ENCODE measurements around the gene CES4A. TPM values are rescaled to one million over a fixed set of nuclear protein-coding genes. Genes with fewer than 3 reads are reported as not detected.

CES4A gene
- total RNA-seq = 10 to 100 TPM; 13.7 to 26.5 (median 17.9) TPM

GRCh38 chr16:66988197-66988788 lies at the start of gene CES4A:
Gene CES4A (plus strand): TSS chr16:66988589. CDS start chr16:66988773, 184 bp downstream.
- H3K27me3 ChIP-seq = no peaks in the 10 kb centered on the region
- no peak for TF ChIP-seq CTCF (IDR thresholded peaks at IDR 0.05)
- TF ChIP-seq POLR2A (IDR thresholded peaks at IDR 0.05) = no peak
- no peaks in the 10 kb centered on the region for H3K9me3 ChIP-seq
- H3K4me1 ChIP-seq = no peaks in the 10 kb centered on the region
- no peaks in the 10 kb centered on the region for H3K36me3 ChIP-seq
- no peak within 1 kb of the TSS for H3K4me3 ChIP-seq
- no peak within 1 kb of the TSS for H3K27ac ChIP-seq
- DNase-seq = peak in 1 of 3 donors; percentile 58

DNA sequence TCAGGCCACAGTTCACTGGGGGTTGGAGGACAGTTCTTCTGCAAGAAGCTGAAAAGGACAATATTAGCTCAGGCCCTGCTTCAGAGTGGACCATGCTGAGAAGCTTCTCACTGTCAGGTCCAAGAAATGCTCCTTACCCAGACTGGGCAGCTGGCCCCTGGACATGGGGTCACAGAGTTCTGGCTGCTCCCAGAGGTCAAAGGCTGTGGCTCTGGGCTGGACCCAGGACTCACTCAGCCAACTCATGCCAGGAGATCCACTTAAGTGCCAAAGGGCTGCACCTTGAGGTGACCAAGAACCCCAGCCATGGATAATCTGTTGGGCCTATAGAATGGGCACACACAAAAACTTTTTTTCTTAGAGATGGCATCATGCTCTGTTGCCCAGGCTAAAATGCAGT lies 49.0 kb upstream of the CES4A start:
- no peaks in the 10 kb centered on the region for H3K27me3 ChIP-seq
- TF ChIP-seq CTCF (IDR thresholded peaks at IDR 0.05) = no peak
- TF ChIP-seq POLR2A (IDR thresholded peaks at IDR 0.05) = no peak
- H3K9me3 ChIP-seq = no peaks in the 10 kb centered on the region
- H3K4me3 ChIP-seq = no peak overlapping the region
- H3K36me3 ChIP-seq = peaks cover 0 to 67% (median 3%) of the 10 kb centered on the region in 3 donors
- H3K27ac ChIP-seq = peak overlapping the region in 1 of 4 donors; percentile 97
- peaks cover 0 to 49% (median 7%) of the 10 kb centered on the region in 4 donors for H3K4me1 ChIP-seq
- DNase-seq = no peak

- Histone ChIP-seq H3K36me3 (peaks cover 0 to 67% (median 3%) of the 10 kb centered on the region in 3 donors), H3K4me3 (no peak overlapping the region), H3K9me3 (no peaks in the 10 kb centered on the region), H3K27ac (peak overlapping the region in 1 of 4 donors; percentile 97), H3K27me3 (no peaks in the 10 kb centered on the region), H3K4me1 (peaks cover 0 to 46% (median 4%) of the 10 kb centered on the region in 4 donors)
- DNase-seq = no peak
- TF ChIP-seq CTCF (IDR thresholded peaks at IDR 0.05) (no peak), POLR2A (IDR thresholded peaks at IDR 0.05) (no peak)
Observed at GRCh38 chr16:66940236-66940635, 48.2 kb upstream of the CES4A start.

DNA sequence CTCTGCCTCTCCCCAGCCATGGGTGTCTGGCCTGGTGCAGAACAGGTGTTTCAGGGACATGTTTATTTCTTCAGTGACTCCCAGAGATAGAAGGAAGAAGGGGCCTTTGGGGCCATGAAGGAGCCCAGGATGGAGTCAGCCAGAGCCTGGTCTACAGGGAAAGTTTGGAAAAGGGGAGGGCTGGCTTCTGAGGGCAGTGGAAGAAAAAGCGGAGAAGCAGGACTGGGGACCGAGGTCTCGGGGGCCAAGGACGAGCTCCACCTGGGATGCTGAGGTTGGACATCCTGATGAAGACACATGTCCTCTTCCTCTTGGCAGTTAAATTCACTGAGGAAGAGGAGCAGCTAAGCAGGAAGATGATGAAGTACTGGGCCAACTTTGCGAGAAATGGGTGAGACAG lies 45.4 kb upstream of the CES4A start:
- no peaks in the 10 kb centered on the region for H3K9me3 ChIP-seq
- peaks cover 0 to 18% (median 0%) of the 10 kb centered on the region in 4 donors for H3K4me1 ChIP-seq
- no peak for DNase-seq
- H3K36me3 ChIP-seq = peaks cover 0 to 59% (median 3%) of the 10 kb centered on the region in 3 donors
- TF ChIP-seq CTCF (IDR thresholded peaks at IDR 0.05) = no peak
- TF ChIP-seq POLR2A (IDR thresholded peaks at IDR 0.05) = no peak
- no peaks in the 10 kb centered on the region for H3K27me3 ChIP-seq
- no peak overlapping the region for H3K27ac ChIP-seq
- H3K4me3 ChIP-seq = no peak overlapping the region

DNA sequence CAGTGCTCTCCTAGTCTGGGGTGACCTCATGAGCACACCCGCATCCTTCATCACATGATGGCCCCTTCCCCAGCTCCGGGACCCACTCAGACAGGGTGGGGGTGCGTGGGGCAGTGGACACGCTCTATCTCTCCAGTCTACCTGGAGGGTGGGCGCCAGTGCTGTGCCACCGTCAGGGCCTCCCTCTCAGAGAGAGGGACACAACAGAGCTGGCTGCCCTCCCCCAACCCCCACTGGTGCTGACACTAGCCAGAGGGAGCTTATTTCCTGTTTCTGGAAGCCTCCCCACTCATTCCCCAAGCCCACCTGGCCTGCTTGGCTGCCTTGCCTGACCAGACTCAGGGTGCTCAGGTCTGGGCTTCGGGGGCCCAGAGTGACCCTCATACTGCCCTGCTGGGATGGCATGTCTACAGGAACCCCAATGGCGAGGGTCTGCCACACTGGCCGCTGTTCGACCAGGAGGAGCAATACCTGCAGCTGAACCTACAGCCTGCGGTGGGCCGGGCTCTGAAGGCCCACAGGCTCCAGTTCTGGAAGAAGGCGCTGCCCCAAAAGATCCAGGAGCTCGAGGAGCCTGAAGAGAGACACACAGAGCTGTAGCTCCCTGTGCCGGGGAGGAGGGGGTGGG lies 44.8 kb upstream of the CES4A start:
- Histone ChIP-seq H3K4me1 (peaks cover 0 to 21% (median 3%) of the 10 kb centered on the region in 4 donors), H3K27ac (no peak overlapping the region), H3K4me3 (no peak overlapping the region), H3K27me3 (no peaks in the 10 kb centered on the region), H3K36me3 (peaks cover 0 to 54% (median 3%) of the 10 kb centered on the region in 3 donors), H3K9me3 (no peaks in the 10 kb centered on the region)
- TF ChIP-seq CTCF (IDR thresholded peaks at IDR 0.05) = no peak
- no peak for TF ChIP-seq POLR2A (IDR thresholded peaks at IDR 0.05)
- no peak for DNase-seq

All from Peyer's patch (tissue), 4 donors.